ENCODE data around the gene CCNYL1.
A peak's percentile ranks its signal among the peaks of the same experiment; 100 is the strongest.
"Not testable (repeated sequence)": the region's sequence is repeated elsewhere in the genome, so short reads cannot be mapped to it uniquely, and the experiment has no call there.

The CCNYL1 gene

GRCh38 chr2:207719008-207719407, 7.6 kb downstream of the CCNYL1 start:
- Histone ChIP-seq H3K27me3 (ENCODE audit: low read depth, low read length) (no peaks in the 10 kb centered on the region), H3K4me2 (ENCODE audit: low read length) (no peak overlapping the region), H3K27ac (ENCODE audit: low read length) (no peak overlapping the region), H3K4me1 (ENCODE audit: low read length) (peaks cover 28% of the 10 kb centered on the region), H4K20me1 (ENCODE audit: insufficient read depth, low read length) (no peaks in the 10 kb centered on the region), H3K9ac (ENCODE audit: low read length) (no peak overlapping the region), H3K36me3 (replicated peaks; ENCODE audit: low read depth, low read length) (no peaks in the 10 kb centered on the region), H3K9me3 (ENCODE audit: insufficient read depth, low read length) (no peaks in the 10 kb centered on the region), H3K4me3 (ENCODE audit: low read length) (no peak overlapping the region), H3K79me2 (ENCODE audit: low read length) (no peaks in the 10 kb centered on the region; the same call in 1 of the 2 replicates), H2AFZ (ENCODE audit: low read depth, low read length) (no peak overlapping the region)
- no peak for TF ChIP-seq EZH2phosphoT487 (IDR thresholded peaks at IDR 0.05; ENCODE audit: low read depth)
- TF ChIP-seq CTCF (IDR thresholded peaks at IDR 0.05; ENCODE audit: low read depth, low read length), result no peak

DNA sequence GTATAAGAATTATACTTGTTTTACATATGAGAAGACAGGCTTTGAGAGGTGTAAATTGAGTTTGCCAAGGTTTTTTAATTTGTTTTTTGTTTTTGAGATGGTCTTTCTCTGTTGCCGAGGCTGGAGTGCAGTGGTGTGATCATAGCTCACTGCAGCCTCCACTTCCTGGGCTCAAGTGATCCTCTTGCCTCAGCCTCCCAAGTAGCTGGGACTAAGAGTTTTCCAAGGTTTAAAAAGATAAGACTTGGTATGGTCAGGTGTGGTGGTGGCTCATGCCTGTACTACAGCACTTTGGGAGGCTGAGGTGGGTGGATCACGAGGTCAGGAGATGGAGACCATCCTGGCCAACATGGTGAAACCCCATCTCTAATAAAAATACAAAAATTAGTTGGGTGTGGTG, 8.2 kb downstream of the CCNYL1 start:
- not testable (repeated sequence) for H2AFZ ChIP-seq (ENCODE audit: low read depth, low read length); H3K27ac ChIP-seq (ENCODE audit: low read length); H3K79me2 ChIP-seq (ENCODE audit: low read length); H3K36me3 ChIP-seq (replicated peaks; ENCODE audit: low read depth, low read length); H3K9me3 ChIP-seq (ENCODE audit: insufficient read depth, low read length); H3K27me3 ChIP-seq (ENCODE audit: low read depth, low read length); H4K20me1 ChIP-seq (ENCODE audit: insufficient read depth, low read length); H3K9ac ChIP-seq (ENCODE audit: low read length); H3K4me3 ChIP-seq (ENCODE audit: low read length); H3K4me2 ChIP-seq (ENCODE audit: low read length)
- peaks cover 34% of the 10 kb centered on the region for H3K4me1 ChIP-seq (ENCODE audit: low read length)

DNA sequence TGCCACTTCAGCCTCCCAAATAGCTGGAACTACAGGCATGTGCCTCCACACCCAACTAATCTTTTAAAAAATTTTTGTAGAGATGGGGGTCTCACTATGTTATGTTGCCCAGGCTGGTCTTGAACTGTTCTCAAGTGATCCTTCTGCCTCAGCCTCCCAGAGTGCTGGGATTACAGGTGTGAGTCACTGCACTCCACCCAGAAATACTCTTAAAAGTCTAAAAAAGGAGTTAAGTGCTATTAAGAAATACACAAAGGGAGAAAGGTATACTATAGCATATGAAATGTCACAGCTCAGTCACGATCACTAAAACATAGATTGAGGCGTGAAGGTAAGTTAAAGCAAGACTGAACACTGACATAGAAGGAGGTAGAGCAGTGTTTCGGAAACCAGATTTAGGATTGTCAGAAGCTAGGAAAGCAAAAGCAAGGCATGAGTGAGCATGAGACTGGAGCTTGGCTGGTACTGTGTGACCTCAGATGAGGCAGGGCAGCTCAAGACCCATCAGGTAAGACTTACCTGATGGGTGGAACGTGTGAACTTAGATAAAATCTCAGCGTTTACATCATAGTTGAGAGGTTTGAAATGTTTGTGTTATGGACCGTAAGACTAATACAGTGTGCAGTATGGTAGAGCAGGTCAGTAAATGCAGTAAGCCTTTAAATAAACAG, 9.2 kb downstream of the CCNYL1 start:
- Histone ChIP-seq H3K27me3 (ENCODE audit: low read depth, low read length) (no peaks in the 10 kb centered on the region), H3K4me1 (ENCODE audit: low read length) (peaks cover 37% of the 10 kb centered on the region), H3K36me3 (replicated peaks; ENCODE audit: low read depth, low read length) (no peaks in the 10 kb centered on the region), H3K79me2 (ENCODE audit: low read length) (no peaks in the 10 kb centered on the region; the same call in 1 of the 2 replicates), H3K4me2 (ENCODE audit: low read length) (no peak overlapping the region), H3K4me3 (ENCODE audit: low read length) (no peak overlapping the region), H3K9me3 (ENCODE audit: insufficient read depth, low read length) (no peaks in the 10 kb centered on the region), H3K9ac (ENCODE audit: low read length) (no peak overlapping the region), H4K20me1 (ENCODE audit: insufficient read depth, low read length) (no peaks in the 10 kb centered on the region), H2AFZ (ENCODE audit: low read depth, low read length) (no peak overlapping the region), H3K27ac (ENCODE audit: low read length) (no peak overlapping the region)
- TF ChIP-seq EZH2phosphoT487 (IDR thresholded peaks at IDR 0.05; ENCODE audit: low read depth) (no peak), CTCF (IDR thresholded peaks at IDR 0.05; ENCODE audit: low read depth, low read length) (no peak)

GRCh38 chr2:207722773-207723424, 11.5 kb downstream of the CCNYL1 start:
- Histone ChIP-seq H3K79me2 (ENCODE audit: low read length) (no peaks in the 10 kb centered on the region; the same call in 1 of the 2 replicates), H3K9ac (ENCODE audit: low read length) (peak overlapping the region; percentile 12), H3K27me3 (ENCODE audit: low read depth, low read length) (no peaks in the 10 kb centered on the region), H4K20me1 (ENCODE audit: insufficient read depth, low read length) (no peaks in the 10 kb centered on the region), H3K36me3 (replicated peaks; ENCODE audit: low read depth, low read length) (no peaks in the 10 kb centered on the region), H3K4me1 (ENCODE audit: low read length) (peaks cover 46% of the 10 kb centered on the region), H3K4me2 (ENCODE audit: low read length) (peak overlapping the region; percentile 84), H3K9me3 (ENCODE audit: insufficient read depth, low read length) (no peaks in the 10 kb centered on the region), H3K4me3 (ENCODE audit: low read length) (peak overlapping the region; percentile 53; the same call in 1 of the 2 replicates), H2AFZ (ENCODE audit: low read depth, low read length) (no peak overlapping the region), H3K27ac (ENCODE audit: low read length) (peak overlapping the region; percentile 66; the same call in 1 of the 2 replicates)
- no peak for TF ChIP-seq EZH2phosphoT487 (IDR thresholded peaks at IDR 0.05; ENCODE audit: low read depth)
- no peak for TF ChIP-seq CTCF (IDR thresholded peaks at IDR 0.05; ENCODE audit: low read depth, low read length)

GRCh38 chr2:207723425-207723787, 12.0 kb downstream of the CCNYL1 start:
- H3K9me3 ChIP-seq (ENCODE audit: insufficient read depth, low read length); H3K36me3 ChIP-seq (replicated peaks; ENCODE audit: low read depth, low read length); H4K20me1 ChIP-seq (ENCODE audit: insufficient read depth, low read length); H3K79me2 ChIP-seq (ENCODE audit: low read length); H2AFZ ChIP-seq (ENCODE audit: low read depth, low read length); H3K27me3 ChIP-seq (ENCODE audit: low read depth, low read length): not testable (repeated sequence)
- Histone ChIP-seq H3K4me2 (ENCODE audit: low read length) (peak overlapping the region; percentile 84), H3K27ac (ENCODE audit: low read length) (peak overlapping the region; percentile 66), H3K4me3 (ENCODE audit: low read length) (peak overlapping the region; percentile 53), H3K4me1 (ENCODE audit: low read length) (peaks cover 46% of the 10 kb centered on the region), H3K9ac (ENCODE audit: low read length) (peak overlapping the region; percentile 12; the same call in 1 of the 2 replicates)

Data from OCI-LY3 (cell line).